Right atrium auricular region (tissue), 2 donors: ENCODE measurements around the gene FAS. TPM values are rescaled to one million over a fixed set of nuclear protein-coding genes. Genes with fewer than 3 reads are reported as not detected.

Experiments used
- DNase-seq: peaks from one replicate; pipeline ENCODE4 v3.0.0-alpha.2; 2019; ENCODE audit warnings: low spot score
- H3K27ac ChIP-seq, 2 donors: fragments of 200-600 bp; sonication (generic); 1 replicate in 1 of 2; 2 replicates in 1 of 2; pipeline ENCODE4 v1.5.1; 2016 to 2019
- H3K27me3 ChIP-seq, 2 donors: fragments of 200-600 bp; sonication (generic); one replicate each; pipeline versions ENCODE4 v1.5.1 to v1.6.0; 2017 to 2019
- H3K36me3 ChIP-seq: fragments of 200-600 bp; sonication (generic); one replicate; pipeline ENCODE4 v1.5.1; 2016
- H3K4me1 ChIP-seq, 2 donors: fragments of 200-600 bp; sonication (generic); one replicate each; pipeline versions ENCODE4 v1.5.1 to v1.6.0; 2017 to 2019
- H3K4me3 ChIP-seq, 2 donors: fragments of 200-600 bp; sonication (generic); 1 replicate in 1 of 2; 2 replicates in 1 of 2; pipeline ENCODE4 v1.5.1; 2017 to 2019; ENCODE audit warnings: mild to moderate bottlenecking in 1 of 2, moderate library complexity in 1 of 2
- H3K9me3 ChIP-seq, 2 donors: fragments of 200-600 bp; sonication (generic); one replicate each; pipeline ENCODE4 v1.5.1; 2019
- CTCF ChIP-seq, 2 donors: fragments of 200-600 bp; sonication (generic); IDR thresholded peaks; one replicate each; pipeline ENCODE4 v1.5.1; 2019; ENCODE audit warnings: antibody characterized with exemption in 2 of 2
- total RNA-seq, 2 donors: library from RNA; depleted of rRNA; stranded (reverse); fragments of >200 nt; gene quantifications; one replicate each; pipeline ENCODE4 v1.1.0, GENCODE V29; 2016

Gene FAS
- total RNA-seq, 2 donors from 2014 or later = 8.0 to 12.2 TPM

- Histone ChIP-seq H3K4me1 (no peaks in the 10 kb centered on the region), H3K36me3 (no peaks in the 10 kb centered on the region), H3K27me3 (no peaks in the 10 kb centered on the region), H3K4me3 (no peak overlapping the region), H3K27ac (no peak overlapping the region), H3K9me3 (no peaks in the 10 kb centered on the region)
- no peak for TF ChIP-seq CTCF (IDR thresholded peaks at IDR 0.05)
- no peak for DNase-seq
These were observed 56.8 kb downstream of the FAS start for GRCh38 chr10:89047397-89047796.

GRCh38 chr10:89051593-89051992 lies 61.0 kb downstream of the FAS start:
- no peak for DNase-seq
- Histone ChIP-seq H3K9me3 (no peaks in the 10 kb centered on the region), H3K4me3 (no peak overlapping the region), H3K36me3 (no peaks in the 10 kb centered on the region), H3K27me3 (no peaks in the 10 kb centered on the region), H3K4me1 (no peaks in the 10 kb centered on the region), H3K27ac (no peak overlapping the region)
- no peak for TF ChIP-seq CTCF (IDR thresholded peaks at IDR 0.05)

- no peaks in the 10 kb centered on the region for H3K27me3 ChIP-seq
- no peak for DNase-seq
- no peak overlapping the region for H3K27ac ChIP-seq
- H3K4me1 ChIP-seq = no peaks in the 10 kb centered on the region
- H3K36me3 ChIP-seq = no peaks in the 10 kb centered on the region
- no peak for TF ChIP-seq CTCF (IDR thresholded peaks at IDR 0.05)
- H3K4me3 ChIP-seq = no peak overlapping the region
- H3K9me3 ChIP-seq = no peaks in the 10 kb centered on the region
These were observed 63.0 kb downstream of the FAS start for GRCh38 chr10:89053555-89053954.

GRCh38 chr10:89055159-89055558 lies 64.6 kb downstream of the FAS start:
- Histone ChIP-seq H3K36me3 (no peaks in the 10 kb centered on the region), H3K27me3 (no peaks in the 10 kb centered on the region), H3K4me1 (no peaks in the 10 kb centered on the region), H3K9me3 (no peaks in the 10 kb centered on the region), H3K4me3 (no peak overlapping the region), H3K27ac (no peak overlapping the region)
- no peak for DNase-seq
- TF ChIP-seq CTCF (IDR thresholded peaks at IDR 0.05) = no peak

- Histone ChIP-seq H3K9me3 (no peaks in the 10 kb centered on the region), H3K27ac (no peak overlapping the region), H3K4me1 (peaks cover 0 to 8% of the 10 kb centered on the region in 2 donors), H3K36me3 (no peaks in the 10 kb centered on the region), H3K4me3 (no peak overlapping the region), H3K27me3 (no peaks in the 10 kb centered on the region)
- TF ChIP-seq CTCF (IDR thresholded peaks at IDR 0.05) = no peak
- no peak for DNase-seq
These were observed 72.3 kb downstream of the FAS start for GRCh38 chr10:89062861-89063260.

GRCh38 chr10:89063465-89063864 lies 72.9 kb downstream of the FAS start:
- Histone ChIP-seq H3K4me3 (no peak overlapping the region), H3K4me1 (peaks cover 0 to 8% of the 10 kb centered on the region in 2 donors), H3K9me3 (no peaks in the 10 kb centered on the region), H3K36me3 (no peaks in the 10 kb centered on the region), H3K27me3 (no peaks in the 10 kb centered on the region), H3K27ac (no peak overlapping the region)
- DNase-seq = no peak
- TF ChIP-seq CTCF (IDR thresholded peaks at IDR 0.05) = no peak
